ENCODE data around the gene IRGM. TPM values are rescaled to one million over a fixed set of nuclear protein-coding genes. Genes with fewer than 3 reads are reported as not detected.

IRGM gene
- total and polyA plus RNA-seq, 2 of the 8 experiments (the other 6 are each of a cell fraction or from before 2014, with no cell fraction given): 0.11 TPM; not detected in 1

GRCh38 chr5:150862070-150862469, 15.7 kb downstream of the IRGM start:
- TF ChIP-seq POLR2A (IDR thresholded peaks at IDR 0.05; ENCODE audit: control extremely low read depth in 1 of 2, low read depth in 2 of 2, low read length in 2 of 2): no peak
- no peak for TF ChIP-seq TCF12 (IDR thresholded peaks at IDR 0.05; ENCODE audit: low read depth, low read length)
- TF ChIP-seq KDM4A (IDR thresholded peaks at IDR 0.05; ENCODE audit: low read depth, low read length, severe bottlenecking): no peak
- TF ChIP-seq TBP (IDR thresholded peaks at IDR 0.05; ENCODE audit: low read depth, low read length): no peak
- no peak for TF ChIP-seq RAD21 (IDR thresholded peaks at IDR 0.05 in 1 of 2, conservative IDR thresholded peaks at IDR 0.05 in 1 of 2; ENCODE audit: low read depth in 2 of 2, low read length in 2 of 2)
- TF ChIP-seq MAX (IDR thresholded peaks at IDR 0.05): no peak
- H3K4ac ChIP-seq (replicated peaks; ENCODE audit: insufficient read length, low read depth, low read length): no peak overlapping the region
- H3K56ac ChIP-seq (replicated peaks; ENCODE audit: insufficient read length, low read depth, low read length): no peak overlapping the region
- H3K36me3 ChIP-seq (ENCODE audit: control insufficient read depth in 2 of 4, insufficient read depth in 4 of 4, low read length in 3 of 4): no peaks in the 10 kb centered on the region
- no peak overlapping the region for H3K4me3 ChIP-seq (ENCODE audit: extremely low read depth in 1 of 4, insufficient read depth in 2 of 4, low read depth in 3 of 4, low read length in 4 of 4)
- H3K9me3 ChIP-seq (ENCODE audit: insufficient read depth in 2 of 2, low read depth in 1 of 2, low read length in 1 of 2): peaks cover 19 to 37% of the 10 kb centered on the region in 2 experiments
- no peak overlapping the region for H3K14ac ChIP-seq (ENCODE audit: insufficient read length)
- no peaks in the 10 kb centered on the region for H4K20me1 ChIP-seq (replicated peaks in 1 of 2; ENCODE audit: control insufficient read depth in 1 of 2, insufficient read depth in 2 of 2, low read length in 2 of 2)
- H2BK120ac ChIP-seq (replicated peaks; ENCODE audit: low read depth, low read length): no peak overlapping the region
- H2BK20ac ChIP-seq (ENCODE audit: low read length): no peak overlapping the region
- H3K27ac ChIP-seq (ENCODE audit: low read depth, low read length): no peak overlapping the region
- no peaks in the 10 kb centered on the region for H3K79me2 ChIP-seq (ENCODE audit: control insufficient read depth in 1 of 2, insufficient read depth in 2 of 2, low read length in 2 of 2)
- no peak overlapping the region for H2BK5ac ChIP-seq (ENCODE audit: low read depth, low read length)
- no peaks in the 10 kb centered on the region for H3K79me1 ChIP-seq (ENCODE audit: low read depth, low read length)
- H3K4me2 ChIP-seq (ENCODE audit: insufficient read depth in 1 of 2, low read depth in 2 of 2, low read length in 2 of 2): no peak overlapping the region
- FAIRE-seq: no peak
- H3K4me1 ChIP-seq (replicated peaks in 1 of 4; ENCODE audit: control insufficient read depth in 3 of 4, insufficient read depth in 4 of 4, low read length in 3 of 4): no peaks in the 10 kb centered on the region
- CTCF ChIA-PET (ENCODE audit: partially characterized antibody): no interaction called here
- WGBS, 2 experiments (ENCODE audit: extremely low coverage in 1 of 2, insufficient coverage in 1 of 2, insufficient read length in 1 of 2, insufficient replicate concordance in 2 of 2, low coverage in 1 of 2, low lambda C conversion rate in 2 of 2, missing lambda C conversion rate in 1 of 2): 94% methylated on average over 1 of the region's 1 CpG; no CpG with 5 or more reads in 1 of the 2 experiments
- H3K9ac ChIP-seq (replicated peaks in 1 of 4; ENCODE audit: extremely low read depth in 1 of 4, low read depth in 3 of 4, low read length in 3 of 4): no peak overlapping the region
- no peak overlapping the region for H2AK5ac ChIP-seq (ENCODE audit: low read depth, low read length)
- H3K27me3 ChIP-seq (replicated peaks in 1 of 4; ENCODE audit: control insufficient read depth in 3 of 4, extremely low read depth in 1 of 4, insufficient read depth in 3 of 4, low read length in 3 of 4): no peaks in the 10 kb centered on the region
- H3K23me2 ChIP-seq (ENCODE audit: low read depth, low read length): no peaks in the 10 kb centered on the region
- H4K91ac ChIP-seq (replicated peaks; ENCODE audit: insufficient read length, low read length): no peak overlapping the region
- no peak overlapping the region for H3K23ac ChIP-seq (ENCODE audit: insufficient read length)
- no peak for DNase-seq (ENCODE audit: low read depth in 1 of 2, low spot score in 2 of 2)
- H2BK15ac ChIP-seq (ENCODE audit: low read length): no peak overlapping the region
- POLR2A ChIA-PET (ENCODE audit: partially characterized antibody): no interaction called here
- H4K5ac ChIP-seq (ENCODE audit: insufficient read length, low read depth, low read length): no peak overlapping the region
- H4K8ac ChIP-seq (ENCODE audit: extremely low read depth, insufficient read depth, low read length): no peak overlapping the region
- no peak overlapping the region for H2AFZ ChIP-seq (ENCODE audit: low read length)
- no peak overlapping the region for H3K18ac ChIP-seq (ENCODE audit: extremely low read depth, low read length)
- H2BK12ac ChIP-seq (ENCODE audit: low read depth, low read length): no peak overlapping the region

Measured in H1 (cell line).